Keratinocyte (primary cell): ENCODE results near the gene ANO10. TPM values are rescaled to one million over a fixed set of nuclear protein-coding genes. Genes with fewer than 3 reads are reported as not detected.

Experiments
- DNase-seq: peaks from one replicate; pipeline ENCODE4 v3.0.0-alpha.2; 2011; ENCODE audit warnings: low read depth, missing footprints, low spot score
- FAIRE-seq: peaks from 2 replicates; lab custom pipeline; 2011; peaks lifted over from hg19 to GRCh38; lab: Jason Lieb, UNC
- H2AFZ ChIP-seq: 2 replicates; pipeline ENCODE4 v1.6.0; 2012; ENCODE audit warnings: low read length, control low read depth, inconsistent platforms; ENCODE audit not compliant: control insufficient read depth
- H3K27ac ChIP-seq: 2 replicates; pipeline ENCODE4 v1.5.1; 2011; ENCODE audit warnings: low read length; ENCODE audit not compliant: control insufficient read depth, insufficient read depth
- H3K27me3 ChIP-seq: 3 replicates; pipeline ENCODE4 v1.6.0; 2011; ENCODE audit warnings: low read length; ENCODE audit not compliant: control insufficient read depth, insufficient read depth; ENCODE audit errors: extremely low read depth
- H3K36me3 ChIP-seq, 2 experiments: 2 replicates in 1 of 2; 3 replicates in 1 of 2; pipeline ENCODE4 v1.5.1; 2011; ENCODE audit warnings: low read length in 2 of 2, mild to moderate bottlenecking in 1 of 2; ENCODE audit not compliant: control insufficient read depth in 2 of 2, insufficient read depth in 2 of 2; ENCODE audit errors: extremely low read depth in 1 of 2
- H3K4me1 ChIP-seq: 3 replicates; pipeline ENCODE4 v1.5.1; 2011; ENCODE audit warnings: low read length; ENCODE audit not compliant: control insufficient read depth, insufficient read depth; ENCODE audit errors: extremely low read depth
- H3K4me2 ChIP-seq: 3 replicates; pipeline ENCODE4 v1.6.0; 2011; ENCODE audit warnings: low read depth, low read length; ENCODE audit not compliant: control insufficient read depth, insufficient read depth; ENCODE audit errors: extremely low read depth
- H3K4me3 ChIP-seq, 3 experiments: fragments of 200-600 bp in 1 of 3; sonication (generic) in 1 of 3; 2 replicates in 2 of 3; 3 replicates in 1 of 3; pipeline ENCODE4 v1.5.1; 2011 to 2016; ENCODE audit warnings: low read length in 3 of 3, mild to moderate bottlenecking in 3 of 3, control low read depth in 2 of 3, inconsistent platforms in 1 of 3, low read depth in 1 of 3, mixed read lengths in 1 of 3, mixed run types in 1 of 3, moderate library complexity in 1 of 3; ENCODE audit not compliant: control insufficient read depth in 2 of 3, insufficient read depth in 2 of 3; ENCODE audit errors: extremely low read depth in 1 of 3
- H3K79me2 ChIP-seq: 2 replicates; pipeline ENCODE4 v1.6.0; 2012; ENCODE audit warnings: low read length; ENCODE audit not compliant: control insufficient read depth, insufficient read depth
- H3K9ac ChIP-seq: 3 replicates; pipeline ENCODE4 v1.6.0; 2011; ENCODE audit warnings: low read length; ENCODE audit not compliant: control insufficient read depth, insufficient read depth; ENCODE audit errors: extremely low read depth
- H3K9me1 ChIP-seq: 3 replicates; pipeline ENCODE4 v1.6.0; 2011; ENCODE audit warnings: low read length; ENCODE audit not compliant: control insufficient read depth, insufficient read depth; ENCODE audit errors: extremely low read depth
- H3K9me3 ChIP-seq: 2 replicates; pipeline ENCODE4 v1.5.1; 2012; ENCODE audit warnings: low read depth, low read length; ENCODE audit not compliant: control insufficient read depth
- H4K20me1 ChIP-seq: 3 replicates; pipeline ENCODE4 v1.6.0; 2011; ENCODE audit warnings: low read length; ENCODE audit not compliant: control insufficient read depth, insufficient read depth; ENCODE audit errors: extremely low read depth
- EZH2 ChIP-seq: IDR thresholded peaks from one replicate; pipeline ENCODE4 v1.6.1; 2012; ENCODE audit warnings: inconsistent platforms, mild to moderate bottlenecking, low read length, moderate library complexity
- dilution Hi-C: fragments of 300-500 bp; cut with MboI; formaldehyde crosslinking; loops from one replicate; pipeline ENCODE4 v1.7.0; 2020; ENCODE audit warnings: low sequenced_read_pairs; ENCODE audit not compliant: extremely low pct_ligation_motif_present
- polyA plus RNA-seq, 5 experiments: library from polyadenylated mRNA; depleted of rRNA in 3 of 5; stranded (reverse) in 3 of 5; stranded (forward) in 1 of 5; unstranded in 1 of 5; fragments of >200 nt; gene quantifications; 1 replicate in 1 of 5; 2 replicates in 3 of 5; 3 replicates in 1 of 5; pipeline versions ENCODE4 v1.2.1 to v1.2.3, GENCODE V29; 2011 to 2012; ENCODE audit warnings: missing spikeins in 2 of 5, low read depth in 1 of 5, low replicate concordance in 1 of 5
- TF ChIP-seq, protein P1 (sequence below), 3 experiments: IDR thresholded peaks in 1 of 3; conservative IDR thresholded peaks in 1 of 3; optimal IDR thresholded peaks in 1 of 3; 2 replicates in 2 of 3; 3 replicates in 1 of 3; pipeline versions ENCODE3 to v1.5.1; 2011; ENCODE audit warnings: low read length in 3 of 3, mild to moderate bottlenecking in 3 of 3, moderate library complexity in 2 of 3, control low read depth in 1 of 3, inconsistent platforms in 1 of 3; ENCODE audit not compliant: insufficient read depth in 2 of 3; ENCODE audit errors: extremely low read depth in 1 of 3

The ANO10 gene
- polyA plus RNA-seq, 1 donor (not counting 4 experiments of a cell fraction or from before 2014, with no cell fraction given): 48.8 TPM

DNA sequence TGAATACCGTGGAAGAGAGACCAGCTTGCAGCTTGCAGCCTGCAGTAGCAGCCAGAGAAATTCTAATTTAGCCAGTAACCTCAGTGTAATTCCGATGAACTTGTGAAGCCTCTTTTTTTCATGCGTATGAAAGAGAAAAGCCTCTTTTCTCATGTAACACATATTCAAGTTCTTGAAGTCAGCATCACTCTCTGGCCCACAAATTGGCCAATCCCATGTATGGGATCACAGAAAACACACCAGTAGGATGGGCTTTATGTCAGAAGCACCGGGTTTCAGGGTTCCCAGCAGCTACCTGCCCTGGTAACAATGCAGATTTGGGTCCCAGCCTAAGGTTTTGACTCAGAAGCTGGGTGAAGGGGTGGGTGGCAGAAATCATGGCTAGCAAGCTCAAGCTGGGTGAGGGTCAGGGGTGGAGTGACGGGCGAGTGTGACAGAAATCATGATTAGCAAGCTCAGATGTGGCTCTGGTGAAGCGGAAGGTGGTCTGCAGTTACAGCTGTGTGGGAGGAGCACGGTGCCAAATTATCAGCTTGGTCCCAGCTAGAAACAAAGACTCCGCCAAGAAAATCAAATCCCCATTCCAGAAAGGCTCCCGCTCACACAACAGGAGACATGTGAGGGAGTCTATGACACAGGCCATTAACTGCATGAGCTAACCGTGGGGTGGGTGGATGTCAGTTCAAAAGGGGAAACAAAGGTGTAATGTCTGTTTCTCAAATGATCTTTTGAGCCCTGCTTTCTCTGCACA lies 248.8 kb downstream of the ANO10 start:
- H4K20me1 ChIP-seq: no peaks in the 10 kb centered on the region

GRCh38 chr3:43372007-43372740 lies 249.6 kb downstream of the ANO10 start:
- H3K4me1 ChIP-seq: no peaks in the 10 kb centered on the region
- no peaks in the 10 kb centered on the region for H3K9me3 ChIP-seq
- no peaks in the 10 kb centered on the region for H3K36me3 ChIP-seq
- no peaks in the 10 kb centered on the region for H3K9me1 ChIP-seq
- H3K9ac ChIP-seq: no peak overlapping the region
- DNase-seq: no peak
- H3K79me2 ChIP-seq: no peaks in the 10 kb centered on the region
- no peaks in the 10 kb centered on the region for H3K27me3 ChIP-seq
- dilution Hi-C loops: no loop called here
- FAIRE-seq: no peak
- no peaks in the 10 kb centered on the region for H4K20me1 ChIP-seq
- H3K4me2 ChIP-seq: no peak overlapping the region
- no peak overlapping the region for H3K4me3 ChIP-seq
- TF ChIP-seq, protein P1, sequence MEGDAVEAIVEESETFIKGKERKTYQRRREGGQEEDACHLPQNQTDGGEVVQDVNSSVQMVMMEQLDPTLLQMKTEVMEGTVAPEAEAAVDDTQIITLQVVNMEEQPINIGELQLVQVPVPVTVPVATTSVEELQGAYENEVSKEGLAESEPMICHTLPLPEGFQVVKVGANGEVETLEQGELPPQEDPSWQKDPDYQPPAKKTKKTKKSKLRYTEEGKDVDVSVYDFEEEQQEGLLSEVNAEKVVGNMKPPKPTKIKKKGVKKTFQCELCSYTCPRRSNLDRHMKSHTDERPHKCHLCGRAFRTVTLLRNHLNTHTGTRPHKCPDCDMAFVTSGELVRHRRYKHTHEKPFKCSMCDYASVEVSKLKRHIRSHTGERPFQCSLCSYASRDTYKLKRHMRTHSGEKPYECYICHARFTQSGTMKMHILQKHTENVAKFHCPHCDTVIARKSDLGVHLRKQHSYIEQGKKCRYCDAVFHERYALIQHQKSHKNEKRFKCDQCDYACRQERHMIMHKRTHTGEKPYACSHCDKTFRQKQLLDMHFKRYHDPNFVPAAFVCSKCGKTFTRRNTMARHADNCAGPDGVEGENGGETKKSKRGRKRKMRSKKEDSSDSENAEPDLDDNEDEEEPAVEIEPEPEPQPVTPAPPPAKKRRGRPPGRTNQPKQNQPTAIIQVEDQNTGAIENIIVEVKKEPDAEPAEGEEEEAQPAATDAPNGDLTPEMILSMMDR (optimal IDR thresholded peaks at IDR 0.05 in 1 of 3, IDR thresholded peaks at IDR 0.05 in 1 of 3, conservative IDR thresholded peaks at IDR 0.05 in 1 of 3; ENCODE audit: extremely low read depth in 1 of 3, insufficient read depth in 2 of 3, low read length in 3 of 3): no peak
- no peak for TF ChIP-seq EZH2
- no peak overlapping the region for H2AFZ ChIP-seq
- no peak overlapping the region for H3K27ac ChIP-seq

More for the DNA sequence above, 248.8 kb downstream of the ANO10 start:
- no peak overlapping the region for H3K4me3 ChIP-seq
- no peak overlapping the region for H3K9ac ChIP-seq
- TF ChIP-seq, protein P1 (optimal IDR thresholded peaks at IDR 0.05 in 1 of 3, IDR thresholded peaks at IDR 0.05 in 1 of 3, conservative IDR thresholded peaks at IDR 0.05 in 1 of 3; ENCODE audit: extremely low read depth in 1 of 3, insufficient read depth in 2 of 3, low read length in 3 of 3): no peak
- no peak for TF ChIP-seq EZH2
- FAIRE-seq (no peak), DNase-seq (no peak)
- H2AFZ ChIP-seq: no peak overlapping the region
- H3K27me3 ChIP-seq: no peaks in the 10 kb centered on the region
- H3K4me1 ChIP-seq: no peaks in the 10 kb centered on the region
- dilution Hi-C loops: no loop called here
- H3K4me2 ChIP-seq: no peak overlapping the region
- H3K9me3 ChIP-seq: no peaks in the 10 kb centered on the region
- H3K9me1 ChIP-seq: no peaks in the 10 kb centered on the region
- no peak overlapping the region for H3K27ac ChIP-seq
- no peaks in the 10 kb centered on the region for H3K79me2 ChIP-seq
- no peaks in the 10 kb centered on the region for H3K36me3 ChIP-seq
